Stimulated activated CD8-positive, alpha-beta memory T cell treated with anti-CD3 and anti-CD28 coated beads, Interleukin-12 subunit alpha, Interleukin-12 subunit beta, amount 100 ng/mL, for 1 hour (primary cell): ENCODE measurements around the gene TPPP3.
"Not testable (repeated sequence)": the region's sequence is repeated elsewhere in the genome, so short reads cannot be mapped to it uniquely, and the experiment has no call there.

ENCODE experiments used
- DNase-seq: peaks from one replicate; pipeline ENCODE4 v3.0.0-alpha.2; 2020; ENCODE audit warnings: low read depth

Gene TPPP3

DNA sequence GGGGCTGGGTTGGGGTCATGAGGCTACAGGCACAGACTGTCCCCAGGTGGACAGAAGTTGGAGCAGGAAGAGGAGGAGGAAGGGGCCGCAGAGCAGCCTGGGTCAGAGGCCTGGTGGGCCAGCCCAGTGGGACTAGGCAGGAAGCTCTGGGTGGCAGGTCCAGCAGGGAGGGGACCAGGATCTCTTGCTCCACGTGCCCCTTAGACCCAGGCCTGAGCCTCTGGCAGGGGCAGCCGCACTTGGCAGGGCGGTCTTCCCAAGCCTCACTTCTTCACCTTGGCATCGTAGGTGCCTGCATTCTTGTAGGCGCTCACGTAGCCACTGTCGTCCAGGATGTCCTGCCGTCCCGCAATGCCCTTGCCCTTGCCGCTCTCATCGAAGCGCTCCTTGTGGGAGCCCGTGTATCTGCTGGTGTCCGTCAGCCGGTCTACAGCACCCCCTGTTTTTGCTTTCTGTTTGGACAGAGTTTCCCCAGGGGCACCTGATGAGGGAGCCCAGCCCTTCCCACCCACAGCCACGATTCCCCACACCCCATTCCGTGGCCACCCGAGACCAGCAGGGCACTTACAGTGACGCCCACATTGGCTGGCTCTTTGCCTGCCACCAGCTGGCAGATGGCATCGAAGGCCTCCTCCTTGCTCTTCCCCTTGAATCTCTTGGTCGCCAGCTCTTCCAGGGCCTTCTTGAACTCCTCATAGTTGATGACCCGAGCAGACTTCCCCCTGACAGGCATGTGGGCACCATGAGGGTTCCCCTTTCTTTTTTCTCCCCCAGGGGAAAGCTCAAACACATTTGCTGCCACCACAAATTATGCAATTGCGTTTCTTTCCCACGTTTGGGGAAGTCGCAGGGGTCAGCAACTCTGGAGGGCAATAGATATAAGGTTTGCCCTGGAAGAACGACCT lies 3.1 kb downstream of the TPPP3 start:
- DNase-seq = no peak

DNA sequence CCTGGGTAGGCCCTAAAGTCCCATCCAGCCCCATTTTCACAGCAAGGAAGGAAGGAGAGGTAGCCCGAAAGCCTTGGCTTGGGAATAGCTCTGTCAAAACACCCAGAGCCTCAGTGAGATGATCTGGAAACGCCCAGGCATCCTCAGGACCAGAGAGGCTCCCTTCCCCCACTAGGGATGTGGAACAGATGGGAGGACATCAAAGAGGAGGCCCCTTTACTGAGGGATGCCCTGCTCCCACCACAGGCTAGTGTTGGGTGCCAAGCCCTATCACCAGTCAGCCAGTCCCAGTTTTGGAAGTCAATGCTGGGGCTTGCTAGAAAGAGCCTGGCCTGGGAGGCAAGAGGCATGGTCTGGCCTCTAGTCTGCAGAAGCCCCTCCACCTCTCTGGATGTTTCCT lies 4.7 kb downstream of the TPPP3 start:
- DNase-seq = no peak

DNA sequence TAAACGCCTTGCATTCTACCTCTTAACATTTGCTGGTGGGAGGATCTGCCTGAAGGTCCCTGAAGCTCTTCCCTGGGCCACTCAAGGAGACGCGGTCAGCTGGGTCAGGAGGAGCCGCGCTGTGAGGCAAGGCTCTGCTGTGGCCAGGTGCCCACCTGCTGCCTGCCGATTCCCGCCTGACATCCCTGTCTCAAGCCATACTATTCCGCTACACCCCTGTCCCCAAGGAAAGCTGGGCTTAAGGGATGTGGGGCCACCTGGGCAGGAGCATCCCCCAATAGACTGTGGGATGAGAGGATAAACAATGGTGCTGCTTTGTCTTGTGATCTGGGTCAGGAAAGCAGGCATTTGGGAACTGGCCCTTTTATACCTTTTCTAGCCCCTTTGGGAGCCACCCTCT lies 5.1 kb downstream of the TPPP3 start:
- DNase-seq = no peak

DNA sequence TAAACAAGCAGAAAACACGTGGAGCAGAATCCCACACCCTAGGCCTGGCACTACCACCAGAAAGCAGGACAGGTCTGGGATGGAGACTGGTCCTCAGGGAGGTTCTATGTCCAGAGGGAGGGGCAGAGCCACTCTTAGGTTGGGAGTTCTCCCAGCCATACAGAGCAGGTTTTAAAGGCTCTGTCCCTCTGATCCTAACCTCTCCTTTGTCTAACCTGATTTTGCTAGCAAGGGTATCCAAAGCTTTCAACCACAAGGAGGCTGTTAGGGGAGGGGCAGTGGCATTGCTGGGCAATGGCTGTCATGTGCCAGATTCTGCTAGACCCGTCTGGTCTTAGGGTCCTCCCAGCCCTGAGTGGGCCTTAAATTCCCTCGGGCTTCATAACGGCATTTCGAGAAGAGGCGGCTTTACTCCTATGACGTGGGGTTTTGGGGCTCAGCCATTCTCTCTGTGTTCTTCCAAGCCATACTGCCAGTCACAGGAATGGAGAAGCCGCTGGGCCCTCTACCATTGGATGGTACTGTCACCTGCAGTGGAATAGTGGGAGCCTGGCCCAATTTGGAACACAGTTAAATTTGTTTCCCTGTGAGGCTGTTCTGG lies 5.7 kb downstream of the TPPP3 start:
- no peak for DNase-seq

DNA sequence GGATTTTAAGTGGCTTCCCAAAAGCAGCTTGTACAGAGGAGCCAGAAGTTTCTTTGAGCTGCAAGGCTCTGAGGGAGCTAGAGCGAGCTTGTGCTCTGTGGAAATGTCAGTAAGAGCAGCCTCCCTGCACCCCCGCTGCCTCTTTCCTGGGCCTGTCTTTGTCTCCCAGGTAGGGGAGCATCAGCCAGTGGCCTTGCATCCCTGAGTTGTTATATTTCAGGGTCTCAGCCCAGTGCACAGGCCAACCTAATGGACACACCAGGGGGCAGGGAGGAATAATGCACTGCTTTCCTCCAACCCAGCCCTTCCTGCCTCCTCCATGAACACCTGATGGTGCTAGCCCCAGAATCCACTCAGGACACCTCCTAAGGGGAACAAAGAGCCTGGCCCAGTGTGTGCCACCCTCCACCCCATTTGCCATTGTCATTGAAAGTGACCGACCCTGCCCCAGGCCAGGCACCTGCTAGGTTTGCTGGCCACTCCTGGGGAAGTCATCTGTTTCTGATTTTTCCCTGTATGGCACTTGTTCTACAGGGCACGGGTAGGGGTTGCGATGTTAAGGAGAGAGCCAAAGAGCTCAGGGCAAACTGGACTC lies 6.3 kb downstream of the TPPP3 start:
- no peak for DNase-seq

DNA sequence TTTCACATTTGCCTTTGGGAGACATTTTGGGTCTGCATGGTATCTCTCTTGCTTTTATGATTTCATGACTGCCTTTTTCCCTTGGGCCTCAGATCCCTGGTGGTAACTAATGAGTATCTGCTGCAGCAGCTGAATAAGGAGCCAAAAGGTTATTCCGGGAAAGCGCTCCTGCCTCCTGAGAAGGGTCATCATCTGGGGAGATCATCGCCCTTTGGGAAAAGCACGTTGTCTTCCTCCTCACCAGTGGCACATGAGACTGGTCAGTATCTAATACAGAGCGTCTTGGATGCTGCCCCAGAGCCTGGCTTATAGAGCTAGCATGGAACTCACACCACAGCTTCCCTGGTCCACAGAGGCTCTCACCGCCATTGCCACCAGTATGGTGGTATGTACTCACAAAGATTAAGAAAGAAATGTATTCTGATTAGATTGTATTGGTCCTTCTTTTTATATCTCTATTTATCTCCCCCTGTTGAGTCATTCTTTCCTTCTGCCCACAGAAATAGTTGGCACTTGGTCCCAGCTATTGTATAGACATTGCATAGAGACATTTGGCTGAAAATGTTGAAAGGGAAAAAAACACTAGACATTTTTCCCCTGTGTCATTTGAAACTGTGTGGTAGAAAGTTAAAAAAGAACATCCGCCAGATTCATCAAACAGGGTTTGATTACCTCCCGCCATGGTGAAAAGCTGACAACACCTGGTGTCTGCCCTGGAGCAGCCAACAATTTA lies 8.4 kb downstream of the TPPP3 start:
- no peak for DNase-seq

DNA sequence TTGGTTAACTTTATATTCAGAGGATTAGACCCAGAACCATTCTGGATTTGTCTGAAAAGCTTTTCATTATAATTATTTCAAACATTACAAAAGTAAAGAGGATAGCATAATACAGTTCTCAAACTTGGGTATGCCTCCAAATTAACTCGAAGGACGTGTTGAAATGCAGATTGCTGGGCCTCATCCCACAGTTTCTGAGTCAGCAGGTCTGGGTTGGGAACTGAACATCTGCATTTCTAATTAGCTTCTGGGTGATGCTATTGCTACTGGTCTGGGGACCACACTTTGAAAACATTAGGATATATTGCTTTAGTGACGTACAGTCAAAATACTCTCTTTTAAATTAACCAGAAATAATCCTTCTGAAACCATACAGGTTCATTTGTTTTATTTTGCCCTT lies 10.0 kb downstream of the TPPP3 start:
- DNase-seq = no peak

DNA sequence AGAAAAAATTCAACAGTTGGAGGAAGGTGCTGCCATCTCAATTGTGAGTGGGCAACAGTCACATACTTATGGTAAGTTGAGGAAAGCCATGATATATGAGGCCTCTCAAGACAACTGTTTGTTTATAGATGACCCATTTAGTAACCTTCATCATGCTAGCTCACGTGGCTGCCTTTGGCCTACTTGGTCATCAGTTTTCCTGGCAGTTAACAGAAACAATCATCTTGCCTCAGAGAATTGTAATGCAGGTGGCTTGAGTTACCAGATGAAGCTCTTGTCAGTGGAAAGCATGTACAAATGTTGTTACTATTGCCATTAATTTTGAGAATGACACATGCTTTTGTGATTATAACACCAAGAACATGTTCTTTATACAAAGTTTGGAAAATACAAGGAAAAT lies 14.7 kb downstream of the TPPP3 start:
- DNase-seq = no peak

DNA sequence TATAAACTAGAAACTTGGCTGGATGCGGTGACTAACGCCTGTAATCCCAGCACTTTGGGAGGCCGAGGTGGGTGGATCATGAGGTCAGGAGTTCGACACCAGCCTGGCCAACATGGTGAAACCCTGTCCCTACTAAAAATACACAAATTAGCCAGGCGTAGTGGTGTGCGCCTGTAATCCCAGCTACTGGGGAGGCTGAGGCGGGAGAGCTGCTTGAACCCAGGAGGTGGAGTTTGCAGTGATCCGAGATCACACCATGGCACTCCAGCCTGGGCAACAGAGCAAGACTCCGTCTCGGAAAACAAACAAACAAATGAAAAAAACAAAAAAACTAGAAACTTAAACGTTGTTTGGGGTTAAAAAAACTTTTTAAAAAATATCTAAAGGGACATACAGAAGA lies 17.3 kb downstream of the TPPP3 start:
- not testable (repeated sequence) for DNase-seq

DNA sequence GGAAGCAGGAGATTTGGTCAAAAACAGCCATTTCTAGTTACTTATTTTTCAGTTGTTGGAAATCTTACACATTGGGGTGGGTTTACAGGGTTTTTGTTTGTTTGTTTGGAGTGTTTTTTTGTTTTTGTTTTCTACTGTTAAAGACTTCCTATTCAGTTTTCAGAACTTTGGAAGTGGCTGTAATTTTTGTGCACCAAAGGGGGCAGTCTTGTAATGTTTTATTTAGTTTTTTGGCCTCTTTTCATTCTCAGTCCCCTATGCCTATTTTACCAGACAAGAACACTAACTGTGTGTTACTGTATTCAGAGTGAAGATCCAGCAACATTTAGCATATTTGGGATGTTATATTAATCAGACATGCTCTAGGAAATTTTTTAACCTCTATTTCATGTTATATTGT lies 20.6 kb downstream of the TPPP3 start:
- no peak for DNase-seq

DNA sequence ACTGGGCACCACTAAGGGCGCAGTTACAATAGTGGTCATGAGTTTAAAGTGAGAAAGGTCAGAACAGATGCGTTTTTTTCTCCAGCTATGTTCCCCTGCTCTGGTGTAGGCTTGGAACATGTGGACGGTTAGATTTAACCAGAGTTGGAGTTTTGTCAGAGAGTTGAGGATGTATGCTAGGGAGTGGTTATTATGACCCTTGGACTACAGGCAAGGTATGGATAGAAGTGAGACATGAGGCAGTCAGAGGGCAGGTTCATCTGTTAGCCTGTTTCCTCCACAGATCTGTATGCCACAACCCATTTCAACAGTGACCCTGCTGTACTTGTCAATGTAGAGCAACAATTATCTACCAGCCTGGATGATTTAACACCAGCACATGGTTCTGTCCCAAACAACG lies 22.6 kb downstream of the TPPP3 start:
- DNase-seq = no peak

DNA sequence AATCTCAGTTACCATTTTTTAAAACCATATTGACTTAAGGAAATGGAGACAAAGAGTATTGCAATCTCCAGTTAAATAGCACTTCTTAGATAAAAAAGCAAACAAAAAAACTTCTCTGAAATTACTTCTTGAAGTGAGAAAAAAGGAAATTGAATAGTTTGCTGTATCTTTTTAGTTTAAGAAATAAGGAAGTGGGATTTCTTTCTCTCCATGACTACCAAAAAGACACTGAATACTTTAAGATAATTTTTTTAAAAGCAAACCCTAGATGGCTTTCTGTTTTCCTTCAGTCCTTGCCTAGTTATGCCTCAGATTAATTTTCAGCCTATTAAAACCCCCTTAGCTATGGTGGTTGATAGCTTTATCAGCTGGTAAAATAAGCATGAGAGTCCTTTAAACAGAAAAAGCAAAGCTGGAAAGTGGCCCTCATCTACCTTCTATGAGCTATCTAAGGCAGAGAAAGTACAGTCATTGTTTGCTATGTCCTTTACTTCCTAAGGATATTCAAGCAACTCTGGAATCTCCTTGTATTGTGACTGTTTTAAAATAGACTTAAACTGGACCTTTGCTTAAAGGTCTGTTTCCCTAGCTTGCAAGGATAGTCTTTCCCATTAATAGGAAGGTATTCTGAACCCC lies 28.6 kb downstream of the TPPP3 start:
- DNase-seq = no peak

DNA sequence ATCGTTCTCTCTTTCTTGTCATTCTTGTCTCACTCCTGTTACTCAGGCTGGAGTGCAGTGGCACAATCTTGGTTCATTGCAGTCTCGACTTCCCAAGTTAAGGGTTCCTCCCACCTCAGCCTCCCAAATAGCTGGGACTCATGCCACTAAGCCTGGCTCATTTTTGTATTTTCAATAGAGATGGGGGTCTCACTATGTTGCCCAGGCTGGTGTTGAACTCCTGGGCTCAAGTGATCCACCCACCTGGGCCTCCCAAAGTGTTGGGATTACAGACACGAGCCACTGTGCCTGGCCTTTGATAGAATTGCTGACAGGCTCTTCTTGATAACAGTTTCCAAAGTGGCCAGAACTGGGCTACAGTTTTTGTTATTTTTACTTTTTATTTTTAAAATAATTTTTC lies 32.3 kb downstream of the TPPP3 start:
- DNase-seq = no peak

DNA sequence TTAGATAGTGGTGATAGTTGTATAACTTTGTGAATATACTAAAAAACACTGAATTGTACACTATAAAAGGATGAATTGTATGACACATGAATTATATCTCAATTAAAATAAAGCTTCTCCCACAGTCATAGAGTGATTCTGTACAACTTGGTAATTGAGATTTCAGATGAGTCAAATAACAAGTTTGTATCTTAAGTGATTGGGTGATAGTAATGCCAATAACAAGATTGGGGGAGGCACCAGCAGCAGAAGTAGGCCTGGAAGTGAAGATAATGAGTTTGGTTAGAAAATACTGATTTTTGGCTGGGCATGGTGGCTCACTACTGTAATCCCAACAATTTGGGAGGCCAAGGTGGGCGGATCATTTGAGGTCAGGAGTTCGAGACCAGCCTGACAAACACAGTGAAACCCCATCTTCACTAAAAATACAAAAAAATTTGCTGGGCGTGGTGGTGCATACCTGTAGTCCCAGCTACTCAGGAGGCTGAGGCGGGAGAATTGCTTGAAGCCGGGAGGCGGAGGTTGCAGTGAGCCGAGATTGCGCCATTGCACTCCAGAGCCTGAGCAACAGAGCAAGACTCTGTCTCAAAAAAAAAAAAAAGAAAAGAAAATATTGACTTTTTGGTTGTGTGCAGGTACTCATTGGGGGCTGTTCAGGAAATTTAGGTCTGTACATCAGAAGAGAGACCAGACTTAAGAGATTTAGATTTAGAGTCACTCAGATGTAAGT lies 33.6 kb downstream of the TPPP3 start:
- DNase-seq = not testable (repeated sequence)

DNA sequence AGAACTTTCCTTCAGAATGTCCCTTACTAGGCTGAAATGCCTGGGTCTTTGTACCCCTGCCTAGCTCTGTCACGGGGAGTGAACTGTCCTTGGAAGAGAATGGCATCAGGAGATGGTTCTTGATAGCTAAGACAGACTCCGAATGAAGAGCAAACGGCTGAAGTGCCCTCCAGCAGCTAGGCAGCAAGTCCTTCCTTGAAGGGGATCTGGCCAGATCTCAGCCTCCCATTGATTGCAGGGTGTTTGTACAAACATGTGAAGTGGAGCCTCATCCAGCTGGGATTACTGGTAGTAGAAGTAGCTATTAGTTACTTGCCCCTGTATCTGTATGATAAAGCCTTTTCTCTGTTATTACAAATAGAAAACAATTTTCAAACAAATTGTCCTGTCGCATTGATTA lies 35.7 kb downstream of the TPPP3 start:
- no peak for DNase-seq

DNA sequence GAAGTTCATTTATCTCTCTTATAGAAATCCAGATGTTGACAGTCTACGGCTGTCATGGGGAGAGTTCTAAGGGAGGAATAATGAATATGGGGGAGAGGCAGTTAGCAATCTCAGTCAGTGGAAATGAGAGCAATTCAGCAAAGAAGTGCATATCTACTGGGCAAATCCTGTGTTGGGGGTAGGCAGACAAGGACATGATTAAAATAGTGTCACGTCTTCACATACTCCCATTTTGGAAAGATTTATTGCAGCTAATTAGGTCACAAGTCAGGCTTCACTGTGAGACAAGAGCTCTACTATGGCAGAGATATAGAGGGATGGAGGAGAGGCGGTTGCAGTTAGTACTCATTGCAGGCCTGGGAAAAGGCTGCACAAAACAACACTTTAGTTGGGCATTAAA lies 36.9 kb downstream of the TPPP3 start:
- DNase-seq = no peak

DNA sequence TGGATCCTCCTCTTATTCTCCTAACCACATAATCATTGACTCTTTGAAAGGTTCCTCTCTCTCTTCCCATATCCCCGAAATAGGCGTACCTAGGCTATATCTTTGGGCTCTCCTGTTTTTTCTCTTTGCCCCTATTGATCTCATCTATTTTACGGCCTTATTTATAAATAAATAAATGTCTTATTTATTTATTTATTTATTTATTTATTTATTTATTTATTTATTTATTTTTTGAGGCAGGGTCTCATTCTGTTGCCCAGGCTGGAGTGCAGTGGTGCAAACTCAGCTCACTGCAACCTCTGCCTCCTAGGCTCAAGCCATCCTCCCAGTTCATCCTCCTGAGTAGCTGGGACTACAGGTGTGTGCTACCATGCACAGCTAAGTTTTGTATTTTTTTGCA lies 40.8 kb downstream of the TPPP3 start:
- not testable (repeated sequence) for DNase-seq

DNA sequence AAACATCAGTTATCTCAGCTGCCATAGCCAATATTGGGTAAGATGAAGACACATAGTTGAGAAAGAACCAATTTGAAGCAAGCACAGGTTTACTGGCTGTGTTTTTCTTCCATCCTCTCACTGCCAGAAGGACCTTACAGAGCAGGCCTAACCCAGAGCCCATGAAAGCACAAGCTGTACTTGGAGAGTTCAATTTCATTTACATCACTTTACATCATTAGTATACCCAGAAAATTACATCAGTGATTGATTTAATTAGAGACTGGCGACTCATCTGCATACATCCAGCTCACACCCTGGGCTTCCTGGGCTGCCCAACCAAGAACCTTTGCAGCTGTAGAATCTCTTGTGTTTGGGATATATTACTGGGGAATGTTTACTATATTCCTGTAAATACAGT lies 43.0 kb downstream of the TPPP3 start:
- no peak for DNase-seq

DNA sequence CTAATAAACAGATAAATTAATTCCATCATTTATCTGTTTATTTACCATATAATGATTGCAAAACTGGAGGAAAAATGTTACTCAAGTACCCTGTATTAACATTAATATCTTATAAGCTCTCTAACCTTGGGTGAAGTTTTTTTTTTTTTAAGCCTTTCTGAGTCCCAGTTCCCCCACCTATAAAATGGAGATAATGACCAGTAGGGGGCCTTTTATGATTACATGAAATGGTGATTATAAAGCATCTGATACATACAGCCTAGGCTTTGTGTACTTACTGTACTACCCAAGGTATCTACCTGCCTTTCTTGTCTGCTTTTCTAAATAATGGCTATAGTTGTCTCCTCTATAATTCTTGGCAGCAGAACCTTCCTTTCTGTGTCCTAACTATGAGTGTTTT lies 44.1 kb downstream of the TPPP3 start:
- DNase-seq = no peak

DNA sequence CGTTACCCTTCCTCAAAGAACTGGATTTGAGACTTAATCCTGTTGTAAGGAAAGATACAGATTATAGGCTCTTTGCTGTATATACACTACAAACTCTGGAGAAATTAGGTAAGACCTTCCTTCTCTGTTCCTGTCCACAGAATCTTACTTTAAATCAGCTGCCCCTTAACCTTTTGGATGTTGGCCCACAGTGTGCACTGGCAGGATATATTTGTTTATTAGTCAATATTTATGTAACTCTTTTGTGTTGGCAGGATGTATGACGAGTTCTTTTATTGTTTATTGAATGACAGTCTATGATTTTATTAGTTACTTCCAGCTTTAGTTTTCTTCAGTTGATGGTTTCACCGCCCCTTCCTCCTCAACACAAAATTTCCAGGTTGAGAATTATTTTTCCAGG lies 47.0 kb downstream of the TPPP3 start:
- DNase-seq = no peak

DNA sequence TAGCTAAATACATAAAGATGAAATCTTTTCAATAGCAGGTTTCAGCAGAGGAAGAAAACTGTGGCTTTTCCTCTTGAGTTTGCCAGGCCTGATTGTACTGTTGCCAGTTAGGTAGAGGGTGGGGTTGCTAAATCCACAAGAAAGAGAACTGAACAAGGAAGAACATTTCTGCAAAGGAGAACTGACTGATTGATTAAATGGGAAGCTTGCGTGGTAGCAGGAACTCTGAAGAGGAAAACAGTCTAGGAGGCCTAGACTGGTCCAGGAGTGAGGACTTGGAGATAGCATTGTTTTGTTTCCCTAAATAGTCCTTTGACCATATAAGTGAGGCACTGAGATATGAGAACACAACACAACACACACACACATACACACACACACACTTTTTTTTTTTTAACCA lies 47.9 kb downstream of the TPPP3 start:
- no peak for DNase-seq

DNA sequence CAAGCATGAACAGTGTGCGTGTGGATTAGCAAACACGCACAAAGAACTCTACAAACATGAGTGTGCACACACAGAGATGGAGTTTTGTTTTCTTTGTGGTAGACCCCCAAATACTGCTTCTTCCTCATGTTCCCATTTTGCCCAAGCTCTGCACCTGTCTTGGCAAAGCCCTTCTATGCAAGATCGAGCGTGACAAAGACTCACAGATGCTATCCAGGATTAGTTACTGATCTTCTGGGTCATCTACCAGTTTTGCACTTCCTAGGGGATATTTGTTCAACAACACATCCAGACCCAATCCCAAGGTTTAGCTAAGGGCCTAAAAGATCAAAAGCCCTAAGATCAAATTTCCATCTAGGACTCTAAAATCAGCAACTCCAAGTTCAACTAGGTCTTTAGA lies 50.7 kb downstream of the TPPP3 start:
- DNase-seq = no peak
